D721Med (cell line): ENCODE results near the gene BORCS8.

Source experiments
- DNase-seq: peaks from one replicate; pipeline ENCODE4 v3.0.0; 2011; ENCODE audit warnings: low spot score; ENCODE audit not compliant: insufficient read length
- FAIRE-seq: peaks from 2 replicates; lab custom pipeline; 2011; peaks lifted over from hg19 to GRCh38; lab: Jason Lieb, UNC
- CTCF ChIP-seq: IDR thresholded peaks from 2 replicates; pipeline ENCODE4 v1.5.1; 2012; ENCODE audit warnings: mild to moderate bottlenecking, control low read depth; ENCODE audit not compliant: insufficient read depth; ENCODE audit errors: missing control alignments

Gene BORCS8

GRCh38 chr19:19193926-19194325 is 2.0 kb upstream of the BORCS8 start:
- FAIRE-seq (no peak), DNase-seq (no peak)
- no peak for TF ChIP-seq CTCF

- FAIRE-seq, result no peak
- TF ChIP-seq CTCF, result no peak
- DNase-seq, result no peak
These were observed 1.0 kb upstream of the BORCS8 start for GRCh38 chr19:19192910-19193423.

GRCh38 chr19:19191768-19192077 is 229 bp downstream of the BORCS8 start:
- no peak for FAIRE-seq
- DNase-seq, result no peak
- TF ChIP-seq CTCF, result no peak

GRCh38 chr19:19186742-19187141 is 5.2 kb downstream of the BORCS8 start:
- TF ChIP-seq CTCF, result no peak
- DNase-seq (no peak), FAIRE-seq (no peak)

- FAIRE-seq (no peak), DNase-seq (no peak)
- peak; percentile 65 for TF ChIP-seq CTCF
These were observed 5.9 kb downstream of the BORCS8 start for GRCh38 chr19:19185853-19186740.

GRCh38 chr19:19181488-19181998 is 10.4 kb downstream of the BORCS8 start:
- FAIRE-seq (no peak), DNase-seq (no peak)
- TF ChIP-seq CTCF, result no peak
